ENCODE data around the gene BBS1.
A peak's percentile ranks its signal among the peaks of the same experiment; 100 is the strongest.

DNA sequence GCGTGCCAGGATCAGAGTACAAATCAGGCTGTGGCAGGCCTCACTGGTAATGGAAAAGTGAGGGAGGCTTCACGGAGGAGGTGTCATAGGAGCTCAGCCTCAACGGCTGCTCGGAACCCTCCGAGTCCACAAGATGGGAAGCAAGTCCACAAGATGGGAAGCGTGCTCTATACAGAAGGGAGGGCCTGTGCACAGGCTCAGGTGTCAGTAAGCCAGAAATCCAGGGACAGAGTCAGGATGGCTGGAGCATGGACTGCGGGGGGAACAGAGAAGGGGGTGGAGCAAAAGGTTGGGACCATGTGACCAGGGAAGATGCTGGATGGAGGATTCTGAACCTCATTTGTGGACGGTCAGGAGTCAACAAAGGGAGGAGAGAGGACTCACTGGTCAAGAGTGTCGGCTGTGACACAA lies 33.6 kb upstream of the BBS1 start:
- TF ChIP-seq JUNB (IDR thresholded peaks at IDR 0.05) (no peak), SREBF2 (IDR thresholded peaks at IDR 0.05) (no peak), CBX8 (IDR thresholded peaks at IDR 0.05) (no peak)
- TF ChIP-seq, protein P1, sequence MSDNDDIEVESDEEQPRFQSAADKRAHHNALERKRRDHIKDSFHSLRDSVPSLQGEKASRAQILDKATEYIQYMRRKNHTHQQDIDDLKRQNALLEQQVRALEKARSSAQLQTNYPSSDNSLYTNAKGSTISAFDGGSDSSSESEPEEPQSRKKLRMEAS (IDR thresholded peaks at IDR 0.05) = no peak
- TF ChIP-seq, protein P2, sequence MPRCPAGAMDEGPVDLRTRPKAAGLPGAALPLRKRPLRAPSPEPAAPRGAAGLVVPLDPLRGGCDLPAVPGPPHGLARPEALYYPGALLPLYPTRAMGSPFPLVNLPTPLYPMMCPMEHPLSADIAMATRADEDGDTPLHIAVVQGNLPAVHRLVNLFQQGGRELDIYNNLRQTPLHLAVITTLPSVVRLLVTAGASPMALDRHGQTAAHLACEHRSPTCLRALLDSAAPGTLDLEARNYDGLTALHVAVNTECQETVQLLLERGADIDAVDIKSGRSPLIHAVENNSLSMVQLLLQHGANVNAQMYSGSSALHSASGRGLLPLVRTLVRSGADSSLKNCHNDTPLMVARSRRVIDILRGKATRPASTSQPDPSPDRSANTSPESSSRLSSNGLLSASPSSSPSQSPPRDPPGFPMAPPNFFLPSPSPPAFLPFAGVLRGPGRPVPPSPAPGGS (IDR thresholded peaks at IDR 0.05) = no peak
- TF ChIP-seq, protein P3, sequence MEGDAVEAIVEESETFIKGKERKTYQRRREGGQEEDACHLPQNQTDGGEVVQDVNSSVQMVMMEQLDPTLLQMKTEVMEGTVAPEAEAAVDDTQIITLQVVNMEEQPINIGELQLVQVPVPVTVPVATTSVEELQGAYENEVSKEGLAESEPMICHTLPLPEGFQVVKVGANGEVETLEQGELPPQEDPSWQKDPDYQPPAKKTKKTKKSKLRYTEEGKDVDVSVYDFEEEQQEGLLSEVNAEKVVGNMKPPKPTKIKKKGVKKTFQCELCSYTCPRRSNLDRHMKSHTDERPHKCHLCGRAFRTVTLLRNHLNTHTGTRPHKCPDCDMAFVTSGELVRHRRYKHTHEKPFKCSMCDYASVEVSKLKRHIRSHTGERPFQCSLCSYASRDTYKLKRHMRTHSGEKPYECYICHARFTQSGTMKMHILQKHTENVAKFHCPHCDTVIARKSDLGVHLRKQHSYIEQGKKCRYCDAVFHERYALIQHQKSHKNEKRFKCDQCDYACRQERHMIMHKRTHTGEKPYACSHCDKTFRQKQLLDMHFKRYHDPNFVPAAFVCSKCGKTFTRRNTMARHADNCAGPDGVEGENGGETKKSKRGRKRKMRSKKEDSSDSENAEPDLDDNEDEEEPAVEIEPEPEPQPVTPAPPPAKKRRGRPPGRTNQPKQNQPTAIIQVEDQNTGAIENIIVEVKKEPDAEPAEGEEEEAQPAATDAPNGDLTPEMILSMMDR (IDR thresholded peaks at IDR 0.05) = no peak
- TF ChIP-seq, protein P4, sequence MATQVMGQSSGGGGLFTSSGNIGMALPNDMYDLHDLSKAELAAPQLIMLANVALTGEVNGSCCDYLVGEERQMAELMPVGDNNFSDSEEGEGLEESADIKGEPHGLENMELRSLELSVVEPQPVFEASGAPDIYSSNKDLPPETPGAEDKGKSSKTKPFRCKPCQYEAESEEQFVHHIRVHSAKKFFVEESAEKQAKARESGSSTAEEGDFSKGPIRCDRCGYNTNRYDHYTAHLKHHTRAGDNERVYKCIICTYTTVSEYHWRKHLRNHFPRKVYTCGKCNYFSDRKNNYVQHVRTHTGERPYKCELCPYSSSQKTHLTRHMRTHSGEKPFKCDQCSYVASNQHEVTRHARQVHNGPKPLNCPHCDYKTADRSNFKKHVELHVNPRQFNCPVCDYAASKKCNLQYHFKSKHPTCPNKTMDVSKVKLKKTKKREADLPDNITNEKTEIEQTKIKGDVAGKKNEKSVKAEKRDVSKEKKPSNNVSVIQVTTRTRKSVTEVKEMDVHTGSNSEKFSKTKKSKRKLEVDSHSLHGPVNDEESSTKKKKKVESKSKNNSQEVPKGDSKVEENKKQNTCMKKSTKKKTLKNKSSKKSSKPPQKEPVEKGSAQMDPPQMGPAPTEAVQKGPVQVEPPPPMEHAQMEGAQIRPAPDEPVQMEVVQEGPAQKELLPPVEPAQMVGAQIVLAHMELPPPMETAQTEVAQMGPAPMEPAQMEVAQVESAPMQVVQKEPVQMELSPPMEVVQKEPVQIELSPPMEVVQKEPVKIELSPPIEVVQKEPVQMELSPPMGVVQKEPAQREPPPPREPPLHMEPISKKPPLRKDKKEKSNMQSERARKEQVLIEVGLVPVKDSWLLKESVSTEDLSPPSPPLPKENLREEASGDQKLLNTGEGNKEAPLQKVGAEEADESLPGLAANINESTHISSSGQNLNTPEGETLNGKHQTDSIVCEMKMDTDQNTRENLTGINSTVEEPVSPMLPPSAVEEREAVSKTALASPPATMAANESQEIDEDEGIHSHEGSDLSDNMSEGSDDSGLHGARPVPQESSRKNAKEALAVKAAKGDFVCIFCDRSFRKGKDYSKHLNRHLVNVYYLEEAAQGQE (IDR thresholded peaks at IDR 0.05) = no peak
- TF ChIP-seq, protein P5, sequence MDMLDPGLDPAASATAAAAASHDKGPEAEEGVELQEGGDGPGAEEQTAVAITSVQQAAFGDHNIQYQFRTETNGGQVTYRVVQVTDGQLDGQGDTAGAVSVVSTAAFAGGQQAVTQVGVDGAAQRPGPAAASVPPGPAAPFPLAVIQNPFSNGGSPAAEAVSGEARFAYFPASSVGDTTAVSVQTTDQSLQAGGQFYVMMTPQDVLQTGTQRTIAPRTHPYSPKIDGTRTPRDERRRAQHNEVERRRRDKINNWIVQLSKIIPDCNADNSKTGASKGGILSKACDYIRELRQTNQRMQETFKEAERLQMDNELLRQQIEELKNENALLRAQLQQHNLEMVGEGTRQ (IDR thresholded peaks at IDR 0.05) = 0 out of 2 replicates have a peak, but pooled peaks have one; percentile 13
